Heart left ventricle (tissue), 13 donors: ENCODE measurements around the gene ISY1.

Experiments used
- CTCF ChIP-seq, 12 donors: fragments of 200-600 bp; sonication (generic) in 4 of 12; IDR thresholded peaks; one replicate each; pipeline versions ENCODE4 v1.5.0 to v1.8.0; 2018 to 2022; ENCODE audit warnings: antibody characterized with exemption in 12 of 12, mild to moderate bottlenecking in 5 of 12
- POLR2A ChIP-seq, 2 donors: fragments of 450-650 bp; IDR thresholded peaks; one replicate each; pipeline ENCODE4 v1.6.1; 2017; ENCODE audit warnings: antibody characterized with exemption in 2 of 2, mild to moderate bottlenecking in 2 of 2, moderate library complexity in 2 of 2
- donor health status: ischemic (EF 13 %, LVEDD 7.1; RV severe dilation, severe dysfunction).
- donor health status: DM: no; HTN: yes; CAD: no.
- donor health status: DM: no; HTN: no; CAD: no.
- donor health status: ischemic (EF 25% LVEDD 6.9; RV normal size, moderate dysfunction).
- donor health status: ischemic (EF 25% LVEDD 5.7; RV mildly dilated, moderate dysfunction).
- donor health status: ischemic (EF 35%, LVEDD 5.7; RV mildly dilated, moderate dysfunction).
- donor health status: nonischemic (EF 11% LVEDD 7.7; RV severe dilation, severe dysfunction).
- donor health status: DM: yes; HTN: yes; CAD: no.
- donor health status: PGD.
- donor health status: ischemic (EF 29% LVEDD 5.4; RV normal size, mild dysfunction).
- donor health status: nonischemic (EF 23%, LVEDD 6.1; RV moderate dilation, normal function).

DNA sequence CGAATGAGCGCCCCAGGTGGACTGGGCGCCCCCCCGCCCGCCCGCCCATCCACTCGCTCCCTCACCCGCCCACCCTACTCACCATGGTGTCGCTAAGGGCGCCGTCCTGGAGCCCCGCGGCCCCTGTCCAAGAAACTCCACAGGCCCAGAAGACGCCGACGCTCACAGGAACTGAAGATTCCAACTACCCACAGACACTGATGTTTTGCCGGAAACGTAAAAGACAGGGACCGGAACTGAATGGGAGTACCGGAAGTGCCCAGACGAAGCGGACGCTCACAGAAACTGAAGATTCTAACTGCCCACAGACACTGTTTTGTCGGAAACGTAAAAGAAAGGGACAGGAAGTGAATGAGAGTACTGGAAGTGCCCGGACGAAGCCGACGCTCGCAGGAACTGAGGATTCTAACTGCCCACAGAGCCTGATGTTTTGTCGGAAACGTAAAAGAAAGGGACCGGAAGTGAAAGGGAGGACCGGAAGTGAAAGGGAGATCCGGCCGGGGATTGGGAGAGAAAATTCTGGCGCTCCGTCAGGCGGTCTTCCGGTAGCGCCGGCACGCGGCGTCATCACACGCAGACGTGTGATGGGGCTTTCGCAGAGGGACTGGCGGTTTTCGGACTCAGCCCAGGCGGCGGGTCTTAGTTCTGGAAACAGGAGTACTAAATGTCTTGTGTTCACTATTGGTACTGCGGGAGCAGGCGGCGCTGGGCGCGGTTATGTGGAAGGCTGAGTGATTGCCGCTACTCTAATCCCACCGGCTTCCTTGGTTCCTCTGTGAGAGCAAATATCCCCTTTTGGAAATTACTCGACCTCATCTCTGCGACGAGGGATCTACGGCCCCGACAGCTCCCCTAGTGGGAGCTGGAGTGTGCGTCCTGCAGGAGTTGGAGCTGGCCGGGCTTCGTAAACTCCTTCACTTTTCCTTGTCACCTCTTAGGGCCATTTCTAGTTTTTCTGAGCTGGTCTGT is at the start of gene ISY1:
- TF ChIP-seq CTCF (IDR thresholded peaks at IDR 0.05) (peak; percentile 59 to 83 (median 70)), POLR2A (IDR thresholded peaks at IDR 0.05) (peak in 1 of 2 donors; percentile 73)
